Testis (tissue), 2 donors: ENCODE measurements around the gene EIF3F.

Source experiments
- POLR2A ChIP-seq: fragments of 450-650 bp; IDR thresholded peaks from one replicate; pipeline ENCODE4 v1.6.1; 2017; ENCODE audit warnings: antibody characterized with exemption, mild to moderate bottlenecking, moderate library complexity
- TF ChIP-seq, protein P1 (sequence below), 3 experiments: fragments of 450-650 bp in 2 of 3; fragments of 200-600 bp in 1 of 3; sonication (generic) in 1 of 3; IDR thresholded peaks; one replicate each; pipeline ENCODE4 v1.5.1; 2016 to 2019; ENCODE audit warnings: antibody characterized with exemption in 3 of 3, mild to moderate bottlenecking in 2 of 3, moderate library complexity in 1 of 3

DNA sequence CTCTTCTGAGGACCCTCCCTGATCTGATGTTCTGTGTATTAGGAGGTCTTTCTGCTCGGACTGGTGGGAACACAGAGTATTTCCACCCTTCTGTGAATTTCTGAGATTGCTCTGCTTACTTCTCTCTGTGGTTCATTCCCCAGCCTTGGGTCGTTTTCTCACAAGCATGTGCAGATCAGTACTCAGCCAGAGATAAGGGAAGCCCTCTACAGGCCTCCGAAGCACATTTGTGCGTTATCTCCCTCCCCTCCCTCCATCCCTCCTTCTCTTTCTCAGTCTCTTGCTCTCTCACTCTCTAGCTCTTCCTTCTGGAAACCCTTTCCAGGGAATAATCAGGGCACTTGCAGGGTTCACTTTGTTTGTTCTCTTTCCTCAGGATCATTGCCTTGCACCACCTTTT lies 58.7 kb downstream of the EIF3F start:
- TF ChIP-seq, protein P1, sequence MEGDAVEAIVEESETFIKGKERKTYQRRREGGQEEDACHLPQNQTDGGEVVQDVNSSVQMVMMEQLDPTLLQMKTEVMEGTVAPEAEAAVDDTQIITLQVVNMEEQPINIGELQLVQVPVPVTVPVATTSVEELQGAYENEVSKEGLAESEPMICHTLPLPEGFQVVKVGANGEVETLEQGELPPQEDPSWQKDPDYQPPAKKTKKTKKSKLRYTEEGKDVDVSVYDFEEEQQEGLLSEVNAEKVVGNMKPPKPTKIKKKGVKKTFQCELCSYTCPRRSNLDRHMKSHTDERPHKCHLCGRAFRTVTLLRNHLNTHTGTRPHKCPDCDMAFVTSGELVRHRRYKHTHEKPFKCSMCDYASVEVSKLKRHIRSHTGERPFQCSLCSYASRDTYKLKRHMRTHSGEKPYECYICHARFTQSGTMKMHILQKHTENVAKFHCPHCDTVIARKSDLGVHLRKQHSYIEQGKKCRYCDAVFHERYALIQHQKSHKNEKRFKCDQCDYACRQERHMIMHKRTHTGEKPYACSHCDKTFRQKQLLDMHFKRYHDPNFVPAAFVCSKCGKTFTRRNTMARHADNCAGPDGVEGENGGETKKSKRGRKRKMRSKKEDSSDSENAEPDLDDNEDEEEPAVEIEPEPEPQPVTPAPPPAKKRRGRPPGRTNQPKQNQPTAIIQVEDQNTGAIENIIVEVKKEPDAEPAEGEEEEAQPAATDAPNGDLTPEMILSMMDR (IDR thresholded peaks at IDR 0.05): no peak
- TF ChIP-seq POLR2A: no peak
